H9 (cell line): ENCODE results near the gene ZNF341. TPM values are rescaled to one million over a fixed set of nuclear protein-coding genes. Genes with fewer than 3 reads are reported as not detected.
A peak's percentile ranks its signal among the peaks of the same experiment; 100 is the strongest.
"Not testable (repeated sequence)": the region's sequence is repeated elsewhere in the genome, so short reads cannot be mapped to it uniquely, and the experiment has no call there.

Source experiments
- DNase-seq: peaks from one replicate; pipeline ENCODE4 v3.0.0-alpha.2; 2017
- H2AFZ ChIP-seq: one replicate; pipeline ENCODE4 v1.6.1; 2013; ENCODE audit warnings: mild to moderate bottlenecking, low read length, control low read depth, moderate library complexity
- H2AK5ac ChIP-seq: 2 replicates; pipeline ENCODE4 v1.6.1; 2013; ENCODE audit warnings: low read length, control low read depth, mixed read lengths; ENCODE audit not compliant: insufficient read length
- H2BK120ac ChIP-seq: one replicate; pipeline ENCODE4 v1.6.1; 2013; ENCODE audit warnings: low read depth, mild to moderate bottlenecking, low read length, control low read depth, inconsistent platforms; ENCODE audit not compliant: poor library complexity, severe bottlenecking
- H2BK12ac ChIP-seq: 2 replicates; pipeline ENCODE4 v1.6.1; 2013; ENCODE audit warnings: low read length, control low read depth, mixed read lengths, low read depth; ENCODE audit not compliant: insufficient read length
- H2BK15ac ChIP-seq: 2 replicates; pipeline ENCODE4 v1.6.1; 2013; ENCODE audit warnings: low read depth, low read length, control low read depth
- H2BK20ac ChIP-seq: one replicate; pipeline ENCODE4 v1.6.1; 2013; ENCODE audit warnings: low read depth, mild to moderate bottlenecking, low read length, control low read depth, inconsistent platforms; ENCODE audit not compliant: poor library complexity, severe bottlenecking
- H2BK5ac ChIP-seq: 2 replicates; pipeline ENCODE4 v1.6.1; 2013; ENCODE audit warnings: low read length, control low read depth, mixed read lengths; ENCODE audit not compliant: insufficient read length
- H3K14ac ChIP-seq: 2 replicates; pipeline ENCODE4 v1.6.1; 2013; ENCODE audit warnings: low read length, control low read depth; ENCODE audit not compliant: insufficient read depth
- H3K18ac ChIP-seq: 2 replicates; pipeline ENCODE4 v1.6.1; 2013; ENCODE audit warnings: low read depth, mild to moderate bottlenecking, mixed read lengths, low read length, control low read depth; ENCODE audit not compliant: insufficient read length
- H3K23ac ChIP-seq: 2 replicates; pipeline ENCODE4 v1.6.1; 2013; ENCODE audit warnings: low read length, control low read depth, mixed read lengths, low read depth; ENCODE audit not compliant: insufficient read length
- H3K23me2 ChIP-seq: 2 replicates; pipeline ENCODE4 v1.6.1; 2013; ENCODE audit warnings: low read depth, mild to moderate bottlenecking, mixed read lengths, low read length, control low read depth; ENCODE audit not compliant: insufficient read length, poor library complexity, severe bottlenecking
- H3K27ac ChIP-seq: 2 replicates; pipeline ENCODE4 v1.5.1; 2013; ENCODE audit warnings: low read length, control low read depth, mixed read lengths, low read depth; ENCODE audit not compliant: insufficient read length
- H3K27me3 ChIP-seq: 2 replicates; pipeline ENCODE4 v1.6.1; 2013; ENCODE audit warnings: low read length, control low read depth, inconsistent platforms; ENCODE audit not compliant: insufficient read depth
- H3K4ac ChIP-seq: 2 replicates; pipeline ENCODE4 v1.6.1; 2013; ENCODE audit warnings: low read depth, mild to moderate bottlenecking, control low read depth, inconsistent platforms, low read length, moderate library complexity
- H3K4me1 ChIP-seq: 2 replicates; pipeline ENCODE4 v1.6.1; 2013; ENCODE audit warnings: low read length, control low read depth, inconsistent platforms; ENCODE audit not compliant: insufficient read depth
- H3K4me2 ChIP-seq: 2 replicates; pipeline ENCODE4 v1.6.1; 2013; ENCODE audit warnings: low read length, control low read depth, mixed read lengths; ENCODE audit not compliant: insufficient read length, insufficient read depth
- H3K56ac ChIP-seq: 2 replicates; pipeline ENCODE4 v1.6.1; 2013; ENCODE audit warnings: low read depth, mild to moderate bottlenecking, mixed read lengths, low read length, control low read depth; ENCODE audit not compliant: insufficient read length
- H3K79me1 ChIP-seq: 2 replicates; pipeline ENCODE4 v1.6.1; 2013; ENCODE audit warnings: low read depth, mild to moderate bottlenecking, moderate library complexity, low read length, control low read depth, inconsistent platforms; ENCODE audit not compliant: insufficient read depth, poor library complexity, severe bottlenecking
- H3K79me2 ChIP-seq: 2 replicates; pipeline ENCODE4 v1.6.1; 2013; ENCODE audit warnings: low read length, control low read depth, inconsistent platforms; ENCODE audit not compliant: insufficient read depth
- H3K9ac ChIP-seq: 2 replicates; pipeline ENCODE4 v1.6.1; 2013; ENCODE audit warnings: low read length, control low read depth, mixed read lengths; ENCODE audit not compliant: insufficient read length; ENCODE audit errors: extremely low read depth
- H3K9me3 ChIP-seq: one replicate; pipeline ENCODE4 v1.6.1; 2013; ENCODE audit warnings: low read depth, low read length, inconsistent platforms; ENCODE audit not compliant: control insufficient read depth
- H3T11ph ChIP-seq: one replicate; pipeline ENCODE4 v1.6.1; 2013; ENCODE audit warnings: mild to moderate bottlenecking, low read length, control low read depth, inconsistent platforms
- H4K20me1 ChIP-seq: one replicate; pipeline ENCODE4 v1.6.1; 2013; ENCODE audit not compliant: control insufficient read depth, insufficient read length, insufficient read depth
- H4K5ac ChIP-seq: 2 replicates; pipeline ENCODE4 v1.6.1; 2013; ENCODE audit warnings: low read depth, mild to moderate bottlenecking, mixed read lengths, low read length, control low read depth; ENCODE audit not compliant: insufficient read length
- H4K8ac ChIP-seq: replicated peaks from 2 replicates; pipeline ENCODE4 v1.6.1; 2013; ENCODE audit warnings: low read length, control low read depth, mixed read lengths, low read depth; ENCODE audit not compliant: insufficient read length
- H4K91ac ChIP-seq: 2 replicates; pipeline ENCODE4 v1.6.1; 2013; ENCODE audit warnings: low read depth, mild to moderate bottlenecking, moderate library complexity, mixed read lengths, low read length, control low read depth; ENCODE audit not compliant: insufficient read length
- H3K27ac Mint-ChIP-seq, 3 experiments: 2 replicates in 2 of 3; 3 replicates in 1 of 3; pipeline ENCODE4 v1.8.0; 2020 to 2021; ENCODE audit warnings: mixed read lengths in 3 of 3, mild to moderate bottlenecking in 1 of 3, moderate library complexity in 1 of 3
- H3K27me3 Mint-ChIP-seq: 2 replicates; pipeline ENCODE4 v1.8.0; 2021; ENCODE audit warnings: low read depth, mild to moderate bottlenecking, moderate library complexity, mixed read lengths
- H3K36me3 Mint-ChIP-seq, 3 experiments: 2 replicates in 2 of 3; 3 replicates in 1 of 3; pipeline ENCODE4 v1.8.0; 2020 to 2021; ENCODE audit warnings: low read depth in 3 of 3, mixed read lengths in 3 of 3; ENCODE audit not compliant: insufficient read depth in 1 of 3
- H3K4me1 Mint-ChIP-seq, 2 experiments: 2 replicates each; pipeline ENCODE4 v1.8.0; 2020; ENCODE audit warnings: mixed read lengths in 2 of 2
- H3K4me3 Mint-ChIP-seq, 2 experiments: 2 replicates in 1 of 2; 3 replicates in 1 of 2; pipeline ENCODE4 v1.8.0; 2020 to 2021; ENCODE audit warnings: mild to moderate bottlenecking in 2 of 2, mixed read lengths in 2 of 2, moderate library complexity in 1 of 2
- H3K9me3 Mint-ChIP-seq, 2 experiments: 2 replicates in 1 of 2; 3 replicates in 1 of 2; pipeline ENCODE4 v1.8.0; 2020; ENCODE audit warnings: mild to moderate bottlenecking in 2 of 2, mixed read lengths in 2 of 2, moderate library complexity in 1 of 2
- WGBS: extraction: QIAGEN DNeasy Blood & Tissue Kit; methylation state at CpG from one replicate; pipeline ENCODE4 v1.1.7; 2013; ENCODE audit warnings: missing lambda C conversion rate, low lambda C conversion rate, mixed read lengths; ENCODE audit not compliant: insufficient read length; ENCODE audit errors: extremely low coverage; 5-methylcytosine and 5-hydroxymethylcytosine counted together
- total RNA-seq: library from RNA; stranded (reverse); gene quantifications from 2 replicates; pipeline ENCODE4 v1.2.1, GENCODE V29; 2021
- TF ChIP-seq, protein P1 (sequence below): fragments of 200-600 bp; sonication (generic); conservative IDR thresholded peaks from 3 replicates; pipeline ENCODE4 v1.8.0; 2021; ENCODE audit warnings: antibody characterized with exemption, mild to moderate bottlenecking

Gene ZNF341
- total RNA-seq, 1 experiment from 2014 or later, result 5.2 TPM

DNA sequence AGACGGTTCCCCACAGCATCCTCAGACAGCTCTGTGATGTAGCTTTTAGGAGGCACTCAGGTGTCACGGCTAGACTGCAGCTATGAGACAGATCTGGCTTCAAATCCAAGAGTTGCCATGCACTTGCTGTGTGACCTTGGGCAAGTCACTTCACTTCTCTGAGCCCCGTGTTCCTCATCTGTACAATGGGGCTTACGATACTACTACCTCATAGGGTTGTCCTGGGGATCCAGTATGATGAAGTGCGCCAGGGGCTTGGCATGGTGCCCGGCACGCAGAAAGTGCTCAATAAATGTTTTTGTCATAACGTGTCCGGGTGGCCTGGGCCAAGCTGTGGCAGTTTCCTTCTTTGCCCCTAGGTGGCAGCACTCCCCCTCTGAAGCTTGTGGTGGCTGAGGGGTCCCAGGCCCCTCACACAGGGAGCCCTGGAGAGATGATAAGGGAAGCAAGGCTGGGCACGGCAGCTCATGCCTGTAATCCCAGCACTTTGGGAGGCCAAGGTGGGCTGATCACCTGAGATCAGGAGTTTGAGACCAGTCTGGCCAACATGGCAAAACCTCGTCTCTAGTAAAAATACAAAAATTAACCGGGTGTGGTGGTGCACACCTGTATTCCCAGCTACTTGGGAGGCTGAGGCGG is 60.3 kb downstream of the ZNF341 start:
- no peak overlapping the region for H2AFZ ChIP-seq
- H2BK15ac ChIP-seq, result no peak overlapping the region
- peak overlapping the region in 1 of 3 experiments; percentile 63; a peak in 1 of 7 replicates for H3K27ac Mint-ChIP-seq
- H3K23me2 ChIP-seq, result no peaks in the 10 kb centered on the region
- no peak overlapping the region for H3K23ac ChIP-seq
- H3K4me2 ChIP-seq, result no peak overlapping the region
- no peaks in the 10 kb centered on the region for H3K27me3 ChIP-seq
- H3K79me2 ChIP-seq, result no peaks in the 10 kb centered on the region
- no peak overlapping the region for H3K18ac ChIP-seq
- peaks cover 11% of the 10 kb centered on the region in 2 experiments for H3K4me1 Mint-ChIP-seq
- H3K36me3 Mint-ChIP-seq, result peaks cover 0 to 7% (median 0%) of the 10 kb centered on the region in 3 experiments; a peak in 1 of 7 replicates
- TF ChIP-seq, protein P1, sequence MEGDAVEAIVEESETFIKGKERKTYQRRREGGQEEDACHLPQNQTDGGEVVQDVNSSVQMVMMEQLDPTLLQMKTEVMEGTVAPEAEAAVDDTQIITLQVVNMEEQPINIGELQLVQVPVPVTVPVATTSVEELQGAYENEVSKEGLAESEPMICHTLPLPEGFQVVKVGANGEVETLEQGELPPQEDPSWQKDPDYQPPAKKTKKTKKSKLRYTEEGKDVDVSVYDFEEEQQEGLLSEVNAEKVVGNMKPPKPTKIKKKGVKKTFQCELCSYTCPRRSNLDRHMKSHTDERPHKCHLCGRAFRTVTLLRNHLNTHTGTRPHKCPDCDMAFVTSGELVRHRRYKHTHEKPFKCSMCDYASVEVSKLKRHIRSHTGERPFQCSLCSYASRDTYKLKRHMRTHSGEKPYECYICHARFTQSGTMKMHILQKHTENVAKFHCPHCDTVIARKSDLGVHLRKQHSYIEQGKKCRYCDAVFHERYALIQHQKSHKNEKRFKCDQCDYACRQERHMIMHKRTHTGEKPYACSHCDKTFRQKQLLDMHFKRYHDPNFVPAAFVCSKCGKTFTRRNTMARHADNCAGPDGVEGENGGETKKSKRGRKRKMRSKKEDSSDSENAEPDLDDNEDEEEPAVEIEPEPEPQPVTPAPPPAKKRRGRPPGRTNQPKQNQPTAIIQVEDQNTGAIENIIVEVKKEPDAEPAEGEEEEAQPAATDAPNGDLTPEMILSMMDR, result peak; percentile 99
- H2BK12ac ChIP-seq, result no peak overlapping the region
- no peak overlapping the region for H2BK5ac ChIP-seq
- no peaks in the 10 kb centered on the region for H4K20me1 ChIP-seq
- no peak overlapping the region for H2BK20ac ChIP-seq
- H3K4me3 Mint-ChIP-seq, result no peak overlapping the region
- peak; percentile 64 for DNase-seq
- H2BK120ac ChIP-seq, result no peak overlapping the region
- H3K9ac ChIP-seq, result no peak overlapping the region
- H3K79me1 ChIP-seq, result no peaks in the 10 kb centered on the region
- H4K91ac ChIP-seq, result no peak overlapping the region
- H3T11ph ChIP-seq, result no peak overlapping the region
- H4K8ac ChIP-seq, result no peak overlapping the region
- H3K27me3 Mint-ChIP-seq, result no peaks in the 10 kb centered on the region
- H3K56ac ChIP-seq, result no peak overlapping the region
- WGBS, result no CpG with 5 or more reads among the region's 13 CpGs
- H3K4me1 ChIP-seq, result no peaks in the 10 kb centered on the region
- H3K9me3 Mint-ChIP-seq, result no peaks in the 10 kb centered on the region; a peak in 1 of 5 replicates
- no peak overlapping the region for H3K27ac ChIP-seq
- no peaks in the 10 kb centered on the region for H3K9me3 ChIP-seq
- no peak overlapping the region for H2AK5ac ChIP-seq
- H3K14ac ChIP-seq, result no peak overlapping the region
- no peak overlapping the region for H3K4ac ChIP-seq
- no peak overlapping the region for H4K5ac ChIP-seq

- not testable (repeated sequence) for H4K91ac ChIP-seq, H3K4me2 ChIP-seq, H3K23me2 ChIP-seq, H2AK5ac ChIP-seq, H3K9me3 Mint-ChIP-seq, H3K27me3 Mint-ChIP-seq, H3K9me3 ChIP-seq, H3K4ac ChIP-seq, H3K27ac Mint-ChIP-seq, DNase-seq, H2BK5ac ChIP-seq, H4K20me1 ChIP-seq, H4K5ac ChIP-seq, H3K9ac ChIP-seq, H3K79me1 ChIP-seq, H3K56ac ChIP-seq, H3K79me2 ChIP-seq, H3K27me3 ChIP-seq, H3K14ac ChIP-seq, H2BK20ac ChIP-seq, H3K4me3 Mint-ChIP-seq, H3K27ac ChIP-seq, H4K8ac ChIP-seq, H2BK15ac ChIP-seq, H3K4me1 ChIP-seq, H3K18ac ChIP-seq, H3K36me3 Mint-ChIP-seq, H3T11ph ChIP-seq, H2AFZ ChIP-seq, H2BK12ac ChIP-seq, H3K23ac ChIP-seq, H2BK120ac ChIP-seq
- peaks cover 13% of the 10 kb centered on the region in 2 experiments for H3K4me1 Mint-ChIP-seq
- no CpG with 5 or more reads among the region's 3 CpGs for WGBS
Observed at GRCh38 chr20:33792598-33792989, 60.8 kb downstream of the ZNF341 start.
